Effector CD4-positive, alpha-beta T cell (primary cell): ENCODE data around the gene LBHD2. TPM values are rescaled to one million over a fixed set of nuclear protein-coding genes. Genes with fewer than 3 reads are reported as not detected.
A peak's percentile ranks its signal among the peaks of the same experiment; 100 is the strongest.
"Not testable (repeated sequence)": the region's sequence is repeated elsewhere in the genome, so short reads cannot be mapped to it uniquely, and the experiment has no call there.

Source experiments
- DNase-seq: peaks from one replicate; pipeline ENCODE4 v3.0.0-alpha.2; 2020
- total RNA-seq: gene quantifications from one replicate; lab custom pipeline; 2026; lab: John Stamatoyannopoulos, UW

The LBHD2 gene
- not detected for total RNA-seq

DNA sequence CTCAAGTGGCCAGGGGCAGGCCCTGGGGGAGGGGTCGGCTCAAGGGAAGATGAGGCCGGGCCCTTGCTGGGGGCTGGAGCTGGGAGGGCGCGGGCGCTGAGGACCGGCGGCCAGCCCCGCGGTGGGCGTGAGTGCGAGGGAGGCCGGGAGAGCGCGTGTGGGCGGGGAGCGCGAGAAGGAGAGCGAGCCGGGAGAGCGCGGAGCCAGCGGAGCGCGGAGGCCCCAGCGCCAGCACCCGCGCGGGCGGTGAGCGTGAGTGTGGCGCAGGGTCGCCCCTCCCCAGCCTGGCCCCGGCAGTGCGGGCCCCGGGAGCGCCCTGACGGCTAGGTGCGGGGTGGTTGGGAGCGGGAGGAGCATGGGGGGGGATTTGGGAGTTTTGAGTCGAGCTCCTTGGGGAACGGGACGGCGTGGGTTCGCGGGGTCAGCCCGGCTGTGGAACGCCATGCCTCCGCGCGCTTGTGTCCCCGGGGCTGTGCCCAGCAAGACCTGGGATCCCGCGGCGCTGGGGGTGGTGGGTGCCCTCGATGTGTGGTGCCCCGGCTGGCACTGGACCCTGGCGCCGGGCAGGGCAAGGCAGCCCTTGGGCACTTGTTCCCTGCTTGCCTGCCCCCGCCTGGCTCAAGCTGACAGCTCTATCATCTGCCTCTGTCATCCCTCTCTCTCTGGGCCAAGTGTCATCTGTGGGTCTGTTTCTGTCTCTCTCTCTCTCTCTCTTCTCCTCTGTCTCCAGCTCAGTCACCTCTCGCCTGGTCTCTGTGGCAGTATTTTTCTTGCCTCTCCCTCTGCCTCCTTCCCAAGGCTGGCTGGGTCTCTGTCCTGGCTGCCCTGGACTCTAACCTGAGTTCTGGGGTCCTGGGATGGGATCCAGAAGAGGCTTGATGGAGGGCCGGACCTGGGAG is at the start of gene LBHD2:
Gene LBHD2 (plus strand): TSS at position 190 of the 899 bp plus-strand sequence. CDS start 1,803 bp downstream, outside the sequence.
- DNase-seq, result no peak

DNA sequence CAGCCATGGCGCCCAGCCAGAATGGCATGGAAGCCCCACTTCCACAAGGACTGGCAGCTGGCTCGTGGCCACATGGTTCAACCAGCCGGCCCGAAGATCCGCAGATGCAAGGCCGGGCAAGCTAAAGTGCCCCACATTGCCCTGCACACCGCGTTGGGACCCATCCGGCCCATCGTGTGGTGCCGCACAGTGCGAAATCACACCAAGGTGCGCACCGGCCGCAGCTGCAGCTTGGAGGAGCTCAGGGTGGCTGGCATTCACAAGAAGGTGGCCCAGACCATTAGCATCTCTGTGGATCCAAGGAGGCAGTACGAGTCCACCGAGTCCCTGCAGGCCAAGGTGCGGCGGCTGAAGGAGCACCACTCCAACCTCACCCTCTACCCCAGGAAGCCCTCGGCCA is 42.5 kb upstream of the LBHD2 start:
- DNase-seq, result no peak

DNA sequence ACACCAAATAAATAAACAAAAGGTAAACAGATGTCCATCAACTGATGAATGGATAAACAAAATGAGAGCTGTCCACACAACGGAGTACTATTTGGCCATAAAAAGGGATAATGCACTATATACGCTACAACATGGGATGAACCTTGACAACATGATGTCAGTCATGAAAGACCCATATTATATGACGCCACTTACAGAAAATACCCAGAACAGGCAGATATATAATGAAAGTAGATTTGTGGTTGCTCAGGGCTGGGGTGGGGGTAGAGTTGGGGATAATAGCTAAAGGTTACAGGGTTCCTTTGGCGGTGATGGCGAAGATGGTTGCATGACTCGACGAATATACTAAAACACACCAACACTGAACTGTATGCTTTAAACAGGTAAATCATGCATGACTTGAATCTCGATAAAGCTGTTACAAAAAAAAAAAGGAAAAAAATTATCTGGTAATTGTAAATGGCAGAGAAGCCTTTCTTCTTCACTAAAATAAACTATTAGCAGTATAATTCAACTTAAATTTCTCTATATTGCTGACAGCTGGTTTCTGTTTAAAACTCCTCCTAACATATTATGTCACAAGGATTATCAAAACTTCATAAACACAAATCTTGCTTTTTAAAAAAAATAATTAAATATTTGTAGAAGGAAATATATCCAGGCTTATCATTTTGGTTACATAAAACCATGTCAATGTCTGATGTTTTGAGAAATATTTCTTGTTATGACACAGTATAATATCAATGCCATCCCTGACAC is 40.6 kb upstream of the LBHD2 start:
- DNase-seq, result no peak

DNA sequence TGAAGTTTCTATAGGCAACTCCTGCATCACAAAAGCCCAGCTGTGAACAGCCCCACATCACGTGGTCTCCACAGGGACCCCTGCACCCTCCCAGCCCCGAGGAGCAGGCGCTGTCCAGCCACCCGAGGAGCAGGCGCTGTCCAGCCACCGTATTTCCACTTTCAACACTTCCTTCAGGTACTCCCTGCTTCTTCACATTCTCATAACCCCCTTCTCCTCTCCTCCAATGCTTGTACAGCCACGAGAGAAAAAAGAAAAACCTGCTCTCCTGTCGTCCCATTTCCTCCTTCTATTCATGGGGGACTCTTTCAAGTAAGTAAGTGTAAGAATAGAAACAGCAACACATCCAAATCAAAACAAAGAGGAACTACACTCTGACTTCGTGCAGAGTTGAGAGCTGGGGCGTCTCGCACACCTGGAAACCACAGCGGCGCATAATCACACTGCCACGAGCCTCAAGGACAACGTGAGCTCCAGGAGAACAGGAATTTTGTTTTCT is 38.6 kb upstream of the LBHD2 start:
- no peak for DNase-seq

DNA sequence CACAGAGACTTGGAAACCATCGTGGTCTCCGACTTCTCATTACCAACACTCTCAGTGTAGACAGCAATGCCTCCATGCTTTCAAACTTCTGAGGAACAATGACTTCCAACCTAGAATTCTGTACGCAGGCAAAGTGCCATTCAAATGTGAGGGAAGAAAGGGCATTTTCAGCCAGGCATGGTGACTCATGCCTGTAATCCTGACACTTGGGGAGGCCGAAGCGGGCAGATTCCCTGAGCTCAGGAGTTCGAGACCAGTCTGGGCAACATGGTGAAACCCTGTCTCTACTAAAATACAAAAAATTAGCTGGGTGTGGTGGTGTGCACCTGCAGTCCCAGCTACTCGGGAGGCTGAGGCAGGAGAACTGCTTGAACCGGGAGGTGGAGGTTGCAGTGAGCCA is 36.6 kb upstream of the LBHD2 start:
- DNase-seq, result not testable (repeated sequence)

DNA sequence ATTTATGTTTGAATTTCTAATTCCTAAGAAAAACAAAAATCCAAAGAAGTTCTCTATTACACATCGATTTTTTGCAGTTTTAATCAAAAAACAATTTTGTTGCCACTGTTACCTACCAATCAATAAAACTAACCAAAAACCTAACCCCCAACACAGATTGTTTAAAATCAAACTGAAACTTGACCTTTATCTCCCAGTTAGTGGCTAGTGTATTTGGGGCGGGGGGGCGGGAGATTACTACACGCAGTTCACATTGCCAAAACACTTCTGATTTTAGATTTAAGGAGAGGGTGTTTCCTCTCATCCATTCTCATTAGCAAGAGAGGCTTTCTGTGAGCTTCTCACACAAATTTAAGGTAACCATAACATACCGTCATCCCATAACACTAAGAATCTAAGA is 33.1 kb upstream of the LBHD2 start:
- no peak for DNase-seq

DNA sequence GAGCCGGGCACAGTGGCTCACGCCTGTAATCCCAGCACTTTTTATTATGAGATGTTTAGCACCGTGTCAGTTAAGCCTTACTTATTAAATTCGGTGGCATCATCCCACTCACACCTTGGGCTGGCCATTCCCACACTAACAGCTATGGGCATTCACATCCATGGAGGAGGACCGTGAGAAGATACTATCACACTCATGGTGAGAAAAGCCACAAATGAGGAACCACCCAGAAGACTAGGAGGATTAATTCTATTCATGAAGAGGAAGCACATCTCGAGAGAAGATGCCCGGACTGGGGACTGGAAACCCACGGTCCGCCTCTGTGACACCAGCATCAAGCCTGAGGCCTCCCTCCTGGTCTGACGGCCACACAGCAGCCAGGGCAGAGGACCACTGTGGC is 31.6 kb upstream of the LBHD2 start:
- DNase-seq, result no peak

DNA sequence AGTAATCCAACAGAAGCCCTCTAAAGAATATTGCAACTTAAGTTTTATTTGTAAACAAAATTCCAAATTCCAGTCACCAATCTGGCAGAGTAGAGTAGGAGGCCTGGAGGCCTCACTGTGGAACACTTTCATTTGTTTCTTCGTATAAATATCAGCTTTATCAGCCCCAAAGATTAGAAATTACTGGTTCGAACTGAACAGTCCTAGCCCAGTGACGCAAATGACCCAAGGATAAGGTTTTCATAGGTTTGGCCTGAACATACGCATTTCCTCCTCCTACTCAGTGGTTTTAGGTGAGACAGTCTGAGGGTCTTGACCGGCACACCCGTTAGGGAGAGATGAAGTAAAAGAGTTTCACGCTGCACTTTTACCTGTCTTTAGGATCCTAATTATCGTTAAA is 28.3 kb upstream of the LBHD2 start:
- no peak for DNase-seq

DNA sequence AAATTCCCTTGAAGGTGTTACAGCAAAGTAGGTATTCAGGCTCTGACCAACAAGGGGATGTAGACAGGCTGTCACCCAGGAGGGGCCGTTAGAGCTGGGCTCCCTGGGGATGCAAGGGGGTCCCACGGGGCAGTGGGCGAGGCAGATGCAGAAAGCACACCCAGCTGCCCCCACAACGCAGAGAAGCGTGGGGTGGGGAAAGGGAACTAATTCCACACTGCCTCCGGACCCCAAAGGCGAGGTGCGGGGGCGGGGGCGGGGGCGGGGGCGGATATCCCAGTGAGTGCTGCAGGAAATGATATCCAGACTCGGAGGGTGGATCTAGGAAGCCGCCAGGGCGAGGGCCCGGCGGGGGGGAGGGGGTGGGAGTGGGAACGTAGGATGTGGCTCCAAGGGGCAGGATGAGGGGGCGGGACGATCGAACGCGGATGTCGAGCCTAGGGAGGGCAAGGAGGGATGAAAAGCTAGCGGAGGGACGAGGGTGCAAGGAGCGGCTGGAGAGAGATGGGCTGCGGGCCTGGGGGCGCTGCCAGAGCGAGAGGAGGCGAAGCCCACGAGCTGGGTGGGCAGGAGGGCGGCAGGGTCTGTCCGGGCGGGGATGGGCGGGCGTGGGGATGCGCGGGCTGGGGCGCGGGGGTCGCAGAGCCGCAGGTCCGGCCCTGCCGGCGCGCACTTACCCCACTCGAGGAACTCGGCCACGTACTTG is 27.5 kb upstream of the LBHD2 start:
- DNase-seq, result no peak

DNA sequence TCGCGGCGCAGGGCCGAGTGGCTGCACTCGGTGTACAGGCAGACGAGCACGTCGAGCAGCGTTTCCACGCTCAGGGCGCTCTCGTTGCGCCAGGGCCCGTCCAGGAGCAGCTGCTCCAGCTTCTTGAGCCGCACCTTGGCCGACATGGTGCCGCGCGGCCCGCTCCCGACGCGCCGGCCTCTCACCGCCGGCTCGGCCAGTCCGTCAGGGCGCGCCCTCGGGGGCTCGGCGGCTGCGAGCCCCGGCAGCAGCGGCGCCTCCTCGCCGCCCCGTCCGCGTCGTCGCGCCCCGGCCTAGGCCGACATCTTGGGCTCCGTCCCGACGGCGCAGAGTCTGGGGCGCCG is 27.0 kb upstream of the LBHD2 start:
- no peak for DNase-seq

DNA sequence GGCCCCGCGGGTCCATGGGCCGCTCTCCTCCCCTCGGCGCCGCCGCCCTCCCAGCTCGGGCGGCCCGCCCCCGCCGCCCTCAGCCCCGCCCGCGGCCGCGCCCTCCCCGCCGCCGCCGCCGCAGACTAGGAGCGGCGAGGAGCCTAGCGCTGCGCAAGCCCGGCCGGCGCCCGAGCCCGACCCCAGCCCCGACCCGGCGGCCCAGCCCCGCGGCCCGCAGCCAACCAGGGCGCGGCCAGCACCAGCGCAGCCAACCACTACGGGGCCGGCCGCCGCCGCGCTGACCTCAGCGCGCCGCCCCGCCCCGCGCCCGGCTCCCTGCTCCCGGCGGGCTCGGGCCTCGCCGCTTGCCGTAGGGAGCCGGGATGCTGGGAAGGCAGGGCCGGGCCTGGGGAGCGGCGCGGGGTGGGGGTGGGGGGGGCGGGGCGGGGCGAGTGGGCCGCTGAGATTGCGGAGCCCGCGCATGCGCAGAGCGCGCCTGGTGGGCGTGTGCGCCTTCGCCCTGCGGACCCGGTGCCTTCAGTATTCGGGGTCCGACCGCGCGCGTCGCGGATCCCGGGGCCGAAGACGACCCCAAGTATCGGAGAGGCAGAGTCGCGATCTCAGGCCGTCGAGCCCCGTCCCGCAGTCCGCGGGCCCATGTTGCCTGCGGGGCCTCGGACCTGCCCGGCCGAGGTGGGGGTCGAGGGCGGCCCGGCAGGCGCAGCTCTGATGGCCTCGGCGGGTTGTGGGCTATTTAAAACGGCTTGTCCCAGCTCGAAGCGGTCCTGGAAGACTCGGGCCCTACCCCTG is 26.4 kb upstream of the LBHD2 start, which contains the start of gene CDC42BPB:
Gene CDC42BPB (minus strand): TSS at position 178 of the 792 bp plus-strand sequence. CDS start 376 bp downstream, outside the sequence.
- peak; percentile 41 for DNase-seq

DNA sequence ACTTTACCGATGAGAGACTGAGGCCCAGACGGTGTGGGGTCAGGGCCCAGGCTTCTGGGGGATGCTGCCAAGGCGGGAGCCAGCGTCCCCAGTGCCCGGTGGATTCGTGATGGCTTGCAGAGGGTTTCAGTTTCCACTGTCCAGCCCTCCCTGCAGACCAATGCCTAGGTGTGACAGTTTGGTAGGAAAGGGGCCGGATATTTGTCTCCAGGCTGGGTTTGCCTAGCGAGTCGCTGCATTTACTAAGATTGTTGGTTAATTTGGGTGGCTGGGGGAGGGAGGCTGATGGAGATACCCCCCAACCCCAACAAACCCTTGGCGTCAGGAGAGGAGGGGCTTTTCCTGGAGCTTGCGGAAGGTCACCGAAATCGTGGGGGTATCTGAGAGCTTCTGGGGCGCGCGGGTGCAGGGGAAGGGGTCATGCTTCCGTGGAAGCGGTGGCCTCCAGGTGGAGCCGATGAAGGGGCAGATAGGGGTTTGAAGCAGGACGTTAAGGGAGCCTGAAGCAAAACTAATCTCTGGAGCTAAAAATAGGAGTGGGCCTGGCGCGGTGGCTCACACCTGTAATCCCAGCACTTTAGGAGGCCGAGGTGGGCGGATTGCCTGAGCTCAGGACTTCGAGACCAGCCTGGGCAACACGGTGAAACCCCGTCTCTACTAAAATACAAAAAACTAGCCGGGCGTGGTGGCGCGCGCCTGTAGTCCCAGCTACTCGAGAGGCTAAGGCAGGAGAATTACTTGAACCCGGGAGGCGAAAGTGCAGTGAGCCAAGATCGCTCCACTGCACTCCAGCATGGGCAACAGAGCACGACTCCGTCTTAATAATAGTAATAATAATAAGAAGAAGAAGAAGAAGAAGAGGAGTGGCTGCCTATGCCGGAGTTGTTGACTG is 25.6 kb upstream of the LBHD2 start:
- no peak for DNase-seq

DNA sequence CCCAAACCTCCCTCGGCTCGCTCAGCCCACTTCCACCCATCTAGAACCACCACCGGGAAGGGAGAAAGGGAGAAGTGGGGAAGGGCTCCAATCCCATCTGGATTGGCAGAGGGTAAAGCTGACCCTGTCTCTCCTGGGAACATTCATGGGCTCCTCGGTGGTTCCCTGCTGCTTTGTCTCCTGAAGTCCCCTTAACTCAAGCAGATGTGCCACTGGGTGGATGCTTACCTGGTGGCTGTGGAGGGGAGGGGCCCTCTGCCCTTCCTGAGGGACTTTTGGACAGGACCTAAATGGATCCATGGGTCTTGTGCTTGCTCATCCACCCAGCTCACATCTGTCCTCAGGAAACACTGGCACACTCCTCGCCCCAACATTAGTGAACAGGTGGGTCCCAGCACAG is 24.5 kb upstream of the LBHD2 start:
- no peak for DNase-seq

DNA sequence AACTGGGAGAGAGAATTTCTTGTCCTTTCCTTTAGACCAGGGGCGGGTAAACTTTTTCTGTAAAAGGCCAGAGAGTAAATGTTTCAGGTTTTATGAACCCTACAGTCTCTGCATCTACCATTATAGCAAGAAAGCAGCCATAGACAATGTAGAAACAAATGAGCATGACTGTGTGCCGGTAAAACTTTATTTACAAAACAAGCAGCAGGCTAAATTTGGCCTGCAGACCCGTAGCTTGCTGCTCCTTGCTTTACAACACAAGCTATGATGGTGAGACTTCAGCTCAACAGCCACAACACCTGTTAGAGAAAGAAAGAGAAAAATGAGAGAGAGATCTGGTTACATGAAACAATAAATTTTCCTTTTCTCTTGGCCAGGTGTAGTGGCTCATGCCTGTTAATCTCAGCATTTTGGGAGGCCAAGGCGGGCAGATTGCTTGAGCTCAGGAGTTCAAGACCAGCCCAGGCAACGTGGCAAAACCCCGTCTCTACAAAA is 22.5 kb upstream of the LBHD2 start:
- DNase-seq, result no peak

DNA sequence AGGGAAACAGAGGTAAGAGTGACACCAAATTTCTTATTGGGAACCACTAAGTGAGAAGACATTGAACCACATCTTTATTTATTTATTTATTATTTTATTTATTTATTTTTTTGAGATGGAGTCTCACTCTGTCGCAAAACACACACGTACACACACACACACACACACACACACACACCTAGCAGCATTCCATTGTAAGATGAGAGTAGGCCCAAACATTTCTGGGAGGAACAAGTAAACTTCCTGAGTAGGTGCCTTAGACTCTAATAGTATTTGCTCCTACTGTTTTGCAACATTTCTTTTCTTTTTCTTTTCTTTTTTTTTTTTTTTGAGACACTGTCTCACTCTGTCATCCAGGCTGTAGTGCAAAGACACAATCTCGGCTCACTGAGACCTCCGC is 19.6 kb upstream of the LBHD2 start:
- no peak for DNase-seq

DNA sequence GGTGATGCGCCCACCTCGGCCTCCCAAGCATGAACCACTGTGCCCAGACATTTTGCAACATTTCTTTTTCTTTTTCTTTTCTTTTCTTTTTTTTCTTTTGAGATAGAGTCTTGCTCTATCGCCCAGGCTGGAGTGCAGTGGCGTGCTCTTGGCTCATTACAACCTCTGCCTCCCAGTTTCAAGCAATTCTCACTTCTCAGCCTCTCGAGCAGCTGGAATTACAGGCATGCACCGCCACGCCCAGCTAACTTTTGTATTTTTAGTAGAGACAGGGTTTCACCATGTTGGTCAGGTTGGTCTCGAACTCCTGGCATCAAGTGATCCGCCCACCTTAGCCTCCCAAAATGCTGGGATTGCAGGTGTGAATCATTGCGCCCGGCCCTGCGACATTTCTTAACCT is 19.0 kb upstream of the LBHD2 start:
- DNase-seq, result no peak

DNA sequence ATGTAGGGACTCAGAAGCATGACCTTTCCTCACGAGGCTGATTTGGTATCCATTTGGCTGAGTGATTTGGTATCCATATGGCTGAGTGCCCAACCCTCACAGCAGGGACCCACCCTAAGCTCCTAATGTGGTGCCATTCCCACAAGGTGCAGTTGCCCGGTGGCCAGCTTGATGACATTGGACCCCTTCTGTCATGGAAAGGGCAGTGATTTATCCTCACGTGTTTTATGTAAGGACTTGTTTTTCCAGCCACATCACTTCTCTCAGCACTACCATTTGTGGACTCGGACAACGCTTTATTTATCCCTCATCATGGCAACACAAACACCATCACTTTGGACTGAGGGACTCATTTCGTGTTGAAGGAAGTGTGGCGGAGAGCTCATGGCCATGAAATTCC is 18.1 kb upstream of the LBHD2 start:
- no peak for DNase-seq

DNA sequence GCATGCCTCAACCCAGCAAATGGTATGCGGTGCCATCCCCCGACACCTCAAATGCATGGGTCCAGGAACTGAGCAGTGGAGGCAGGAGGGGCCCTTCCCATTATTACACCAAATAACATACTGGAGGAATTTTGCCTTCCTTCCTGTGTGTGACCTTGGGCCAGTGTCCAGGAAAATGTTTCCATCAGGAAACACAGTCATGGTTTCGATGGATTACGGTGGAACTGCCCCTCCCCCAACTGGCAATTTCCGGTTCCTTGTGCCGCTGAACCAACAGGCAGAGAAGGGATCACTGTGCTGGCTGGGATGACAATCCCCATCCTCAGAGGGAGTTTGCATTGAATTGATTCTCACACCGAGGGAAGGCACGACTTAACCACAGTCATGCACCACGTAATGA is 17.6 kb upstream of the LBHD2 start:
- no peak for DNase-seq

DNA sequence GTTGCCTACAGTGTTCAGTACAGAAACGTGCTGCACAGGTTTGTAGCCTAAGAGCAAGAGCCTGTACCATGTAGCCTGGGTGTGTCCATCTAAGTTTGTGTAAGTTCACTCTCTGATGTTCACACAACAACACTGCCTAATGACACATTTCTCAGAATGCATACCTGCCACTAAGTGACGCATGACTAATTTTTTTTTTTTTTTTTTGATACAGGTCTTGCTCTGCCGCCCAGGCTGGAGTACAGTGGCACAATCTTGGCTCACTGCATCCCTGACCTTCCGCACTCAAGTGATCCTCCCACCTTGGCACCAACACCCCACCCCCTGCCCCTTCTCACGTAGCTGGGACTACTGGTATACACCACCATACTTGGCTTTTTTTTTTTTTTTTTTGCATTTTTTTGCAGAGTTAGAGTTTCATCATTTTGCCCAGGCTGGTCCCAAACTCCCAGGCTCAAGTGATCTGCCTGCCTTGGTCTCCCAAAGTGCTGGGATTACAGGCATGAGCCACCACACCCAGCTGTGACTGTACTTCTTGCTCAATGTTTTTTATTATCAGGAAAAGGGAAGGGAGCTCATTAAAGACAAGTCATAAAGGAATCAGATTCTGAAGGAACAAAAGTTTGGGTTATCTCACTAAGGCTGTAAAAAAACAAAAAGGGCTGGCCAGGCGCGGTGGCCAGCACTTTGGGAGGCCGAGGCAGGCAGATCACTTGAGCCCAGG is 16.6 kb upstream of the LBHD2 start:
- no peak for DNase-seq

DNA sequence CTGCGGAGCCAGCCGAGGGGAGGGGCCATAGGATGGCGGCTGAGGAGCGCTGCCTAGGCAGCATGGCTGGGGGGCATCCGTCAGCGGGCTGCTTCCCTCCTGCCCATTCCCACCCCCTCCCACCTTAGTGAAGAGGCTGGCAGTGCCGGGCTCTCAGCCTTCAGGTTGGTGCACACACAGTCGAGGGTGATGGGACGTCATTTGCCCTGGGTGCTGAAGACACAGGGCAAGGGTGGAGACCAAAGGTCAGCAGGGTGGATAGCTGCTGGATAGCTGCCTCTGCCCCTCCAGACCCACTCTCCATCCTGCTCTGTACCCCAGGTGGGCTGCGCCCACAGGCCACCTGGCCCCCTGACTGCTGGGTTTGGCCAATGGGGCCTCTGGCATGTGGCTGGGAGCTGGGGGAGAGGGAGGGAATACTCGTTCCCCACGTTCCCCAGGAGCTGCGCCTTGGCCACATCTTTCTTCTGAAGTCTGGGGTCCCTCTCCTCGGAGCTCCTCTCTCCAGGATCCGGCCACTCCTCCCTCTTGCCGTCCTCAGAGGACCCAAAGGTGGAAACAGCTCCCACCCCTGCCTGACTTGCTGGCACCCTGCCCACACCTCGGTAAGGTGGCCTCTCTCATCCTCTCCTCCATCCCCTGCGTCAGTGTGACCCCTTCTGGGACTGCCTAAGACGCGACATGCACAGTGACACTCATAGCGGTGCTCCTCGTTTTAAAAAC is 15.5 kb upstream of the LBHD2 start:
- DNase-seq, result no peak
